ENCODE results near the gene YJEFN3. TPM values are rescaled to one million over a fixed set of nuclear protein-coding genes. Genes with fewer than 3 reads are reported as not detected.

YJEFN3 gene
- total and polyA plus RNA-seq, 2 donors (not counting 3 experiments of a cell fraction or from before 2014, with no cell fraction given), result 1.9 to 2.1 TPM

- Histone ChIP-seq H3K4me1 (ENCODE audit: control insufficient read depth, extremely low read depth, insufficient read depth, low read length) (no peaks in the 10 kb centered on the region), H3K9me1 (replicated peaks; ENCODE audit: control insufficient read depth, extremely low read depth, insufficient read depth, low read length) (no peaks in the 10 kb centered on the region), H3K4me2 (ENCODE audit: insufficient read depth, low read length) (no peak within 1 kb of the TSS), H3K36me3 (ENCODE audit: control insufficient read depth in 2 of 2, extremely low read depth in 1 of 2, insufficient read depth in 2 of 2, low read length in 2 of 2) (no peaks in the 10 kb centered on the region), H3K79me2 (ENCODE audit: control insufficient read depth, insufficient read depth, low read length) (no peaks in the 10 kb centered on the region), H3K9me3 (replicated peaks; ENCODE audit: control insufficient read depth, insufficient read depth, low read length) (no peaks in the 10 kb centered on the region), H4K20me1 (replicated peaks; ENCODE audit: control insufficient read depth, extremely low read depth, insufficient read depth, low read length) (no peaks in the 10 kb centered on the region), H3K27me3 (ENCODE audit: control insufficient read depth in 2 of 2, insufficient read depth in 2 of 2, low read length in 2 of 2) (peaks cover 25 to 29% of the 10 kb centered on the region in 2 experiments), H3K9ac (replicated peaks; ENCODE audit: extremely low read depth, insufficient read depth, low read length) (no peak within 1 kb of the TSS), H2AFZ (ENCODE audit: low read depth, low read length) (no peak within 1 kb of the TSS), H3K4me3 (replicated peaks in 1 of 3; ENCODE audit: insufficient read depth in 1 of 3, low read depth in 1 of 3, low read length in 3 of 3) (no peak within 1 kb of the TSS), H3K27ac (ENCODE audit: insufficient read depth, low read depth, low read length) (no peak within 1 kb of the TSS)
- POLR2A ChIA-PET, result no interaction called here
- TF ChIP-seq MYC (IDR thresholded peaks at IDR 0.05; ENCODE audit: low read depth, low read length), result no peak
- no peak for TF ChIP-seq JUN (IDR thresholded peaks at IDR 0.05; ENCODE audit: borderline replicate concordance, insufficient read depth, insufficient read length, low read depth)
- TF ChIP-seq EZH2 (IDR thresholded peaks at IDR 0.05; ENCODE audit: borderline replicate concordance, low read depth, low read length, severe bottlenecking), result peak; percentile 81
- no peak for TF ChIP-seq POLR2AphosphoS5 (IDR thresholded peaks at IDR 0.05; ENCODE audit: insufficient read depth, low read depth, low read length)
- no peak for TF ChIP-seq GATA2 (IDR thresholded peaks at IDR 0.05; ENCODE audit: insufficient read depth, insufficient read length, low read depth, low read length)
- TF ChIP-seq CTCF (IDR thresholded peaks at IDR 0.05; ENCODE audit: extremely low read depth in 1 of 2, insufficient read depth in 1 of 2, low read depth in 1 of 2, low read length in 2 of 2), result no peak
- DNase-seq (ENCODE audit: low read depth, low spot score) (no peak), FAIRE-seq (no peak)
- dilution Hi-C loops (cut with MboI; ENCODE audit: extremely low pct_ligation_motif_present, low sequenced_read_pairs) (no loop called here), intact Hi-C loops (cut with micrococcal nuclease) (no loop called here)
- BruUV-seq (replicated peaks), result no TSS peak
- CTCF ChIA-PET, result interaction anchor here (1.1 to 1.7 kb wide), 2 partner anchors 15 to 103 kb away, joined by 3 to 4 read pairs; no protein-coding TSS in a partner anchor
Observed at GRCh38 chr19:19538061-19538784, 9.5 kb downstream of the YJEFN3 start, which contains the start of gene CILP2. Gene CILP2 (plus strand): TSS chr19:19538265. CDS start chr19:19538350, 85 bp downstream.
